Right ventricle myocardium inferior (tissue), 1 donor: ENCODE data around the gene MYRFL. TPM values are rescaled to one million over a fixed set of nuclear protein-coding genes. Genes with fewer than 3 reads are reported as not detected.

Experiments used
- ATAC-seq: fragments of 200-7000 bp; cut with Tn5 transposase; one replicate; pipeline ENCODE4 v1.9.1; 2020; ENCODE audit warnings: mild to moderate bottlenecking, moderate library complexity
- DNase-seq: peaks from one replicate; pipeline ENCODE4 v3.0.0; 2021; ENCODE audit errors: missing footprints
- intact Hi-C: fragments of 100-400 bp; cut with DNase I; formaldehyde crosslinking; loops from one replicate; pipeline ENCODE4 v1.11.0; 2022
- total RNA-seq: library from RNA; stranded (reverse); fragmentation: NEBNext Ultra II Directional; extraction: Animal tissue kit (Norgen Biotek cat#: 25700); gene quantifications from one replicate; pipeline ENCODE4 v1.2.1, GENCODE V29; 2021
- donor health status: DM: no; HTN: yes; CAD: no; lungs with severe emphysema.

The MYRFL gene
- total RNA-seq, 1 donor from 2014 or later = 0.11 TPM

DNA sequence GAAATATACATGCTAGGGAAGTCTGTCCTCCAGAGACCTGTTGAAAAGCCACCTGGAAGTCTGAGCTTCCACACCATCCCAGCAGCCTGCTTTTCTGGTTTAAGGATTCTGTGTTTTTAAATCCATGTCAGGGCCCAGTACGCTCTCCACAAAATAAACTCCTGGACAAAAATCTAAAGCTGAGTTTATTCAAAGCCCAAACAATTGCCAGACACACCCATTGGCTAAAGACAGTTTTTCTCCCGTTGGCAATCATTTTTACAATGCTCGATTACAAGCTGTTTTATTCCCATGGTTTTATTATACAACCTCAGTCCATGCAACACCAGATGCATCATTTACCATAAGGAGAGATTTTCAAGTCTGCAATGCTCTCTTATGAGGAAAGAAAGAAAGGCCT is 94.5 kb downstream of the MYRFL start:
- DNase-seq (no peak), ATAC-seq (no peak)
- intact Hi-C loops = no loop called here

DNA sequence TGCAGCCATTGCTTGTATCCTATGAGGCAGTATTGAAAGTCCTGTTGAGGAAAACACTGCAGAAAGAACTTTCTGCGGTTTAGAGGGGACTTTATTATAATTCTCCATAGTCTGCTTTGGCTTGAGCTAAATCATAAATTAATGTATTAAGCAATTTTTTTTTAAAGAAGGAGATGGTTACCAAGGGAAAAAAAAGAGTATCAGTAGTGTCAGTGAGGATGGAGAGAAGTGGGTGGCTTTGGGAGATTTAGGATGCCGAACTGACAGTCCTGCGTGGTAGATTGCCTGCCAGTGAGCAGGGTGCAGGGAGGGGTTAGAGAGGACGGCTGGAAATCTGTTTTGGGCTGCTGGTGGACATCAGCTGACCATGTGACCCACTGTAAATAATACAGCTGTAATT is 96.8 kb downstream of the MYRFL start:
- DNase-seq (no peak), ATAC-seq (no peak)
- intact Hi-C loops = no loop called here

DNA sequence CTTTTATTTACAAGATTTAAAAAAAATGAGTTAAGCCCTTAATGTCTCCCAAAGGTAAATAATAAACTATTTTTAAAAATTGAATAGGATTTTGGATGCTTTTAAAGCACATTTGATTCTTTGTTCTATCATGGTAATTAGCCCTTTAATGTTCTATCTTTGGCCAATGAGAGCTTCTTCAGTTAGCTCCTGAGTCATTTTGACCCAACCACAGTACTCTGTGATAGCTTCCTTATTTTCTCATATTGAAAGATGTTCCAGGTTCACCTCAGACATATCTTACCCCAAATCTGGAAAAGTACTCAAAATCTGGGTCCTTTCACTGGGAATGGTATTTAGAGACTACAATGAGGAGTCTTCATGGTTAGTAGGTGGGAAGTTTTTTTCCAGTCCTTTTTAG is 98.0 kb downstream of the MYRFL start:
- no peak for DNase-seq
- intact Hi-C loops = no loop called here
- ATAC-seq = no peak

DNA sequence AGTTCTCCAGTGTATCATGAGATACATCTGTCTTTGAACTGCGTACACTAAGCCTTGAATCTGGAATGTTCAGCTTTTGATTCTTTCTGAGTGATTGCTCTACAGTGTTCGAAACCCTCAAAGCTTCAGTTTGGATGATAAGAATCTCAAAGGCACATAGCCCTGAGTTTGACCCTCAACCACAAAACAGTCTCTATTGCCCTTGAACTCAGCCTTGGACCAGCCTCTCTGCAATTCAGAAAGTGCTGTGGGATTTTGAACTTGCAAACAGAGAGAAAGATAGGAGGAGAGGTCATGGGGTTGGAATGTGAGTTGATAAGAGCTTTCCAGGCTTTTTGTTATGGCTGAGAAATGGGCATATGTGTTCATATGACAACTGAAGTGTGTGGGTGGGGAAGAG is 100.3 kb downstream of the MYRFL start:
- ATAC-seq = no peak
- DNase-seq = no peak
- intact Hi-C loops = no loop called here

DNA sequence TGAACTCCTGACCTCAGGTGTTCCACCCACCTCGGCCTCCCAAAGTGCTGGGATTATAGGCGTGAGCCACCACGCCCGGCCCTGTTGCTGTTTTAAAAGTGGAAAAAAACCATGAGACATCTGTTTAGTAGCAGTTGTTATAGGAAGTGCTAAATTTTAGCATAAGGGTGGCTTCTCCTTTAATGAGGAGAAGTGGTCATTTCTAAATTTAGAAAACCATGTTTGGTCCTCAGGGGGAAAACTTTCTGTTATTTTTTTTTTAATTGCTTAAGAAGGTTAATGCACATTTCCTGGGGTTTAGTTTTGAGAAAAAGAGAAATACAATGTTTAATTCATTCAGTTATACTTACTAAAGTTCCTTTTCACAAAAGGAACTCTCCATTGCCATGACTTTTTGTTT is 102.1 kb downstream of the MYRFL start:
- ATAC-seq = no peak
- no peak for DNase-seq
- intact Hi-C loops = no loop called here

DNA sequence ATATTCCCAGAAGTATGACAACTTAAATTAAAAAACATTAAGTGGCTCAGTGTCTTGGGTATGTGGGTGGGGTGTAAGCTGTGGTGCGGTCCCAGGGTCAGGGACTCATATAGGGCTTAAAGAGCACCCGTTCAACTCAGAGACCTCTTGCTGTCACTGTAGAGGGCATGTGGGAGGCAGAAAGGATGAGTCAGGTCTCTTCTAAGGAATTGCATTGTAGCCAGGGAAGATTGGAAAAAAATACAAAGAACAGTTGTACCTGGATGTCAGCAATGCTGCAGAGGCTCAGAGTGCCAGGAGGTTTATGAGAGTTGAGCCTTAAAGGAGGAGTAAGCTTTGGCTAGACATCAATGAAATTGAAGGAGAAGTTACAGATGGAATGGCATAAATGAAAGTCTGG is 104.1 kb downstream of the MYRFL start:
- ATAC-seq (no peak), DNase-seq (no peak)
- intact Hi-C loops = no loop called here

DNA sequence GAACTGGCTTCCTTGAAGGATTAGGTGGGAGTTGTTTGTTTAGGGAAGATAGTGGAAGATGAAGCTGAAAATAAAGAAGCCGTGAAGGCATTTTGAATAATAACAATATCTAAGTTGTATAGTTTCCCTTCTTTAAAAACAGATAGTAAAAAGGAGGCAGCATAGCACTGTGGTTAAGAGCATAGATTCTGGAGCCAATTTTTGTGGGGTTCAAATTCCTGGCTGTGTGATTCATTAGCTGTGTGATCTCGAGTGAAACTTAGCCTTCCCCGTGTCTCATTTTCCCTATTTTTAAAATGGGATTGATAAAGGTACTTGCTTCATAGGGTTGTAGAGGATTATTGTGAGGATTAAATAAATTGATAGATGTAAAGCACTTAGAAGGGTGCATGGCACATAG is 104.5 kb downstream of the MYRFL start:
- intact Hi-C loops = no loop called here
- DNase-seq (no peak), ATAC-seq (no peak)

DNA sequence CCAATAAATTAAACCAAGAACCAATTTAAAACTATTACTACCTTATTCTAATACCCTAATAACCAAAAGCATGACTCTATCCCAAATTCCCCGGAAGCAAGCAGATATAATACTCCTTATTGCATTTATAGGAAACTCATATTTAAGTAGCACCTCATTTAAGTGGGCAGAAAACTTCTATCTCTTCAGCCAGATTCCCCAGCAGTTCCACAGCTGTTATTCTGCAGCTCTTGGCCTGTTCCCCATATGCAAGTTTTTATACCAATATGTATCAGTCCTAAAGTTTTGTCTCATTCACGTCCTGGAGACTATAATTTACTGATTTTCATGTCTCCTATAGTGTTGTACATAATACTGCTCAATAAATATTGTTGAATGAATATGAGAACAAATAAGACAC is 106.5 kb downstream of the MYRFL start:
- no peak for ATAC-seq
- intact Hi-C loops = no loop called here

DNA sequence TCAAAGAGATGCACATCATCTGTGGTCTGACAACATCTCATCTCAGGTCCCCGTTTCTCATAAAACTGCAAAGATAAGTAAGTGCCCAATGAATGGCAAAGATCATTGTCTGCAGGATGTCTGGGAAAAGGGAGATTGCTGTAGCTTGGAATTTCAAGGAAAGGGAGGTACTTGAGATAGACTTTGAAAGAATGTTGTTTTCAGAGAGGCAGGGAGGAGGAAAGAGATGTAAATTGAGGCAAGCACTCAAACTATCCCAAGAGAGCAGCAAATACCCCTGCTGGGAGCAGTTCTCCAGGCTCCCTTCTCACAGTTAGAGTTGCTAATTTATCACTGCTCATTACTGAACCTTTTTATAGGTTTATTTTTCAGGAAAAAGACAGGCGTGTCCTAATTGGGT is 107.1 kb downstream of the MYRFL start:
- intact Hi-C loops = no loop called here
- DNase-seq = no peak
- ATAC-seq = no peak

More for the DNA sequence above, 106.5 kb downstream of the MYRFL start:
- no peak for DNase-seq

DNA sequence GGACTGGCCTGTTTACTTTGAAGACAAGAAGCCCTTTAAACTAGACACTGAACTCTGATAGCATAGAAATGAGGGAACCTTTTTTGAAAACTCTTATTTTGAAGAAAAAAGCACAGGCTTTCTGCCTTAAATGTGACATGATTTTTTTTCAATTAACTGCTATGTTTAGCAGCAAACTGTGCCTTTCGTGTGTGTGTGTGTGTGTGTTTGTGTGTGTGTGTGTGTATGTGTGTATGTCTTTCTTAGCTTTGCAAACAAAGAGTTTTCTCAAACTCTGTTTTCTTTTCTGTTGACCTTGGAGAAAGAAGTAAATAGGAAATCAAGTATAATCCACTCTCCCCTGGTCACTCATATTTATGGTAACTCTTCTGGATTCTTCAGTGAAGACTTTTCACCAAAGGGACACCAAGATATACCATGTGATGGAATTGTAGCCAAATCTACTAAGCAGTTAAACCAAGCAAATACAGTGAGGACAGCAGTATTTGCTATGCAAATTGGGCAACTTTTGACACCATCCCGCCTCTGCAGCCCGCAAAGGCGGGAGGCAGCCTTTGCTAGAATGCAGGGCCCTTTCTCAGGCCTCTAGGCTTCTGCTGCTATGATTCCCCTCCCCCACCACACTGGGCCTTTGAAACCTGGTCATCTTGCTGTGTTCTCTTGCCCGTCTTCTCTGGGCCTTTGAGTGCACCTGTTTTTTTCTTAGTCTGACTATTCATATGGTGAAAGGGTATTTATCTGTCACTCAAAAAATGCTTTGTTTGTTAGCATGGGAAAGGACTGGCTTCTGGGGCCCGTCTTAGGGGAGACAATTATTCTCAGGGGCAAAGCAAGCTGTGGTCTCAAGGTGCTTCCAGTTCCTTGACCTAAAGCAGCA is 107.9 kb downstream of the MYRFL start:
- intact Hi-C loops = no loop called here
- ATAC-seq = no peak
- no peak for DNase-seq

DNA sequence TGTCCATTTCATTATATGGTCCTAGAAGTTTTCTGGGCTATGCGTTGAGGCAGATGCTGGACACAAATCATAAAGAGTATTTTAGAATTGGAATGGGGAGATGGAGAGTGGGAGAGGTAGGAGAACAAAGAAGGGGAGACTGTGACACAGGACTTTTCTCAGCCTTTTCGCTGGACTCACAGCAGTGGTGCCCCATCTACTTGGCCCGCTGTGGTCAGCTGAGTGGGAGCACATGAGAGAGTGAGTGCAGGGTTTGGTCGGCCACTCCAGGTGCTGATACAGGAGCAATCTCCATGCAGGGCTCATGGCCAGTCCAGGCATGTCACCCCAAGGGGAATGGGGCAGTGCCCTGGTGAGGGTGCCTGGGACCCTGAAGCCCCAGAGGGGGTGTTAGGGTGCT is 109.0 kb downstream of the MYRFL start:
- no peak for DNase-seq
- intact Hi-C loops = no loop called here
- no peak for ATAC-seq

DNA sequence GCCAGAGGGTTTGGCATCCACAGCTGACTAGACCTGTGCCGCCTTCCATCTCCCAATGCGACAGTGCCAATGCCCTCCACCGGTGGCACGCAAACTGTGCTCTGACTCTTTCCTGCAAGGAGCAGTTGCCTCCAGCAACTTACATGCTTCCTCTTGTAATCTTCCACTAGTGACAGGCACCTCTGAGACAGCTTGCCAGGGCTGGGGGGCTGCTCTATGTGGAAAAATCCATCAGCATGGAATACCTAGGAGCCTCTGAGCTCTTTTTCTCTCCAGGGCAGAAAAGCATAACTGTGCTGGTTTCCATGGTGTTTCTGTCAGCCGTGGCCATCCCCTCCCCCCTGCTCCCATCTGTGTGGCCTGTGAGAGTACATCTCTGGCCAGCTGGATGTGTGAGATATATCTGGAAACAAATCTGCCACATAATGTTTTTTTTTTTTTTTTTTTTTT is 110.6 kb downstream of the MYRFL start:
- DNase-seq (no peak), ATAC-seq (no peak)

DNA sequence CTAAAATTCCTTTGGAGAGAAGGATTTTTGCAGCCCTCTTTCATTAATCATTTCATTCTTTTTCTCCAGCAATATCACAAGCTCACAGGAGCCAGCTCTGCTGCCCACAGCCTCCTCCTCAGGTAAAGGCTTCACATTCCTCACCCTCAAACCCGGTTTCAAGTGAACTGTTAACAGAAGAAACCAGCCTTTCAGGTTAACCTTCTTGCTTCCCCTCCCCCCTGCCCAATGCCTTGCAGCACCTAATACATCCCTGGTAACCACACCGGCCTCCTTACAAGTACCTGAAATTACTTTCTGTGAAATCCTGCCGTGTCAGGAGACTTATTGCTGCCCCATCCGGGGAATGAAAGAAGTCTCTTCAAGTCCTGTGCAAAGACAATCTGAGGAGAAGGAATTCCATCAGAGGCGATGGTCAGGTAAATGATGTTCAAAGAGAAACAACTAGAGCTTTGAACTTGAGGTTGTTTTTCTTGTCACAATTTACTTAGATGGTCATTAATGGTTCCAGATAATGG is 111.2 kb downstream of the MYRFL start:
- DNase-seq = no peak
- intact Hi-C loops = no loop called here
- no peak for ATAC-seq

More for the DNA sequence above, 110.6 kb downstream of the MYRFL start:
- intact Hi-C loops = no loop called here

DNA sequence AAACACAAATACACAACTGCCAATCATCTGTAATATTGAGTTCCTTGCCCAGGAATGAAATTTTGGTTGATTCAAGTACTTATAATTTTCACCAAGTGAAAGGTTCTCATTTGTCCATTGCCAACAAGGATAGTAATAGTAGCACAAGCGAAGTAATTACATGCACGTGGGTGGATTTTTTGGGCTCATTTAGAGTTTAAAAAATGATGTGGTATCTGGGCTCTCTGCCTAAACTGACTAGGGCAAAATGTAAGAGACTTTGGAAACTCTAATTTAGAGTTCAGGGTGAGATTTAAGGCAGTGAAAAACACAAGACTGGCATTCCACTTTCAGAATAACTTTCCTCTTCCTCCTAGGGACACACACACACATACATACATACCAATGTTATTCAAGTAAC is 111.7 kb downstream of the MYRFL start:
- intact Hi-C loops = no loop called here
- DNase-seq (no peak), ATAC-seq (no peak)

DNA sequence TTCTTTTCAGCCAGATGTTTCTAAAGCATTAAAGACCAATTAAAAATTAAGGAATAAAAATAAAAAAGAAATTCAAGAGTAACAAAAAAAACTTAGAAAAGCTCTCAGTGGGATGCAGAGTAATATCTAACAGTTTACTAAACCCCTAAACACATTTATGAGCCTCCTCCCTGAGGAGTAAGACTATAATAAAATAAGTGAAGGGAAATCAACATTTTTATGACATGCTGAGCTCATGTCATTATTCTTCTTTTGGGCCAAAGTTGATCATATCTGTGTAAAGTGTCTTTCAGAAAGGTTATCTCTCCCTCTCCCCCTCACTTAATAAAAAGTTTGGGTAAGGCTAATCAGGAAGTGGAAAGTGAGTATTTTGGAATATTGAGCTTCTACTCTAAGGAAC is 122.1 kb downstream of the MYRFL start:
- ATAC-seq (no peak), DNase-seq (no peak)
- intact Hi-C loops = no loop called here

DNA sequence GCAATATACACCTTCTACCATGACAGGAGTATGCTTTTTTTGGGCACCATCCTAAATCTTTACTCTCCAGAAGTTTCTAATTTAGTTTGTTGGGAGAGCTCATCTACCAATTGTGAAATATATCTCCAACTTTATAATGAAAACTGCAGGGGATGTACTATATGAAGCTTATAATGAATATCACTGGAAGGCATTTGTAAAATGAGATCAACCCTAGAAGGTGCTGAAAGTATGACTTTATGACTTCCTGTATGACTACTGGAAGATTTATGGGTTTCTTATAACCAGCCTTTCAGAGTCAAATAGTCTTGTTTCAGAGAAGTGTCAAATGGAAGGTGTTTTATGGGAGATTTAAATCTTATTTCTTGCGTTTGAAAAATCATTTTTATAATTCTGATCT is 122.9 kb downstream of the MYRFL start:
- no peak for DNase-seq
- intact Hi-C loops = no loop called here
- ATAC-seq = no peak

DNA sequence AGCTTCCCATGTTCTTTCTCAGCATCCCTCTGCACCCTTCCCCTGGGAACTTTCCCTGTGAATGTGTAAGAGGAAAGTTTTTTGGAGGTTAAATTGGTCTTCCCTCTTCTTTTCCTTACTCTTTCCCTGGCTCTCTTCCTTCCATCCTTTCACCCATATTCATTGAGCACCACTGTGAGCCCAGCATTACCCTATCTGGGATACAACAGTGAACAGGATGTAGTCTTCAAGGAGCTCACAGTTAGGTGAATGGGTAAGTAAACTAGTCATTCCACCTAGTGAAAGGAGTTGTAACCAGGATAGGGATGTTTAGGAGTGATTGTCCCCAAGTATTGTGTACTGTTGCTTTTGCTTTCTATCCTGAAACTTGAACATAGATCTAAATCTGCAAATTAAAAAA is 123.8 kb downstream of the MYRFL start:
- intact Hi-C loops = no loop called here
- no peak for ATAC-seq
- no peak for DNase-seq

DNA sequence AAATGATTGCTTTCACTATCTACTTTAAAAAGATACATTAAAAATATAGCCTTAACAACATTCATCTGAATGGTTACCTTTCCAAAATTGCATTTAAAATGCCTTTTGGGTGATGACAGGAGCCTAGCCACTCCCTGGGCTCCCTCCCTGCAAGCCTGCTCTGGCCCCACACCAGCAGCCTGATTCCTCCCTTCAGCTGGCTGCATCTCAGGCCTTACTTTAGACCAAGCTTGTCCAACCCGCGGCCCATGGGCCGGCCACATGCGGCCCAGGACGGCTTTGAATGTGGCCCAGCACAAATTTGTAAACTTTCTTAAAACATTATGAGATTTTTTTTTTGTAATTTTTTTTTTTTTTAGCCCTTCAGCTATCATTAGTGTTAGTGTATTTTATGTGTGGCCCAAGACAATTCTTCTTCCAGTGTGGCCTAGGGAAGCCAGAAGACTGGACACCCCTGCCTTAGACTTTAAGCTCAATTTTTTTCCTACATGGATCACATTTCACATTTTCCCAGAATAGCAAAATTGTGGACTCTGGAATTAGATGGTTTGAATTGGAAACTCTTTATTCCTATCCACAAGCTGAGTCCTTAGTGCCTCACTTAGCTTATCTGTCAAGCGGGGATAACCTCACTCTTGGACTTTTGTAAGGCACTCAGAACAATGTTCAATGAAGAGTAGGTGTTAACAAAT is 124.4 kb downstream of the MYRFL start:
- peak; percentile 42 for ATAC-seq
- DNase-seq = no peak
- intact Hi-C loops = no loop called here

DNA sequence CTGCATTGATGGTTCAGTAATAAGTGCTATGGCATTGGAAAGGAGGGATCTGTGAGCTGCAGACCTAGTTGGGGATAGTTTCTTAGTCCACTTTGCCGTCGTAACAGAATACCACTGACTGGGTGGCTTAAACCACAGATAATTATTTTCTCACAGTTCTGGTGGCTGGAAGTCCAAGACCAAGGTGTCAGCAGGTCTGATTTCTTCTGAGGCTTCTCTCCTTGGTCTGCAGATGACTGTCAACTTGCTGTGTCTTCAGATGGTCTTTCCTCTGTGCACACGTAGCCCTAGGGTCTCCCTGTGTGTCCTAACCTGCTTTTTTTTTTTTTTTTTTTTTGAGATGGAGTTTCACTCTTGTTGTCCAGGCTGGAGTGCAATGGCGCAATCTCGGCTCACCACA is 126.1 kb downstream of the MYRFL start:
- ATAC-seq = no peak
- no peak for DNase-seq
- intact Hi-C loops = no loop called here

DNA sequence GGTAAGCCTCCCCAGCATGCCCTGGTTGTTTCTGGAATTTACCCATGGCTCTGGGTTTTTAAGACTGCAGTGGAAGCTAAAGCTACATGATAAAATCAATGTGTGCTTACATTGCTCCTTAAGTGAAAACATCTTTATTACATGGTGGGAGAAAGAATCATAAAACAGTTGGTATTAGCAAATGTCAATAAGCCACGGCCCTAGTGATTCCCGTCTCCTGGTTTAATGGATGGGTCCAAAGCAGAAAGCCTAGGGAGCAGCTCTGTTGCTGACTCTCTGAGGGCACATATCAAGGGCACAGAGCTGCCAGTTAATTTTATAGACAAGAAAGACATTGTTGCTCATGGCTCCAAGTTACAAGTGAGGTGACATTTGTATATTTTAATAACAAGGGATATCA is 127.9 kb downstream of the MYRFL start:
- intact Hi-C loops = no loop called here
- ATAC-seq (no peak), DNase-seq (no peak)
